ENCODE data around the gene TSPAN5.

TSPAN5 gene

DNA sequence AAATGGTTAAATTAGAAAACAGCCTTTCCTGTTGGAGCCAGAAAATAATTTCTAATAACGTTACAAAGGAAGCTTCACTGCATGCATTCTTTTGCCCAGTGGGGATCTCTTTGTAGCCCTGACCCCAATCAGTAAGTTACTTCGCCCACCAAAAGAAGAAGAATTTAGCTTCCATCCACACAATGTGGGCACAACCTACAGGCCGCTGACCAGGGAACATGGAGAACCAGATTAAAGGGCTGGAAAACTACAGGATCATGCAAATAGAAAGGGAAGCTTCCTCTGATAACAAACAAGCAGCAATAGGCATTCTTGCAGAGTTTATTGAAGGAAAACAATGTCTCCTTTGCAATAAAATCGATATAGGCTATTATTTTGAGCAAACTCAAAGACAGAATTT lies 21.3 kb upstream of the TSPAN5 start:
- Histone ChIP-seq H3K36me3 (ENCODE audit: control insufficient read depth, insufficient read depth, low read length) (no peaks in the 10 kb centered on the region), H3K27me3 (replicated peaks; ENCODE audit: control insufficient read depth, insufficient read depth, low read length) (no peaks in the 10 kb centered on the region), H3K4me3 (replicated peaks; ENCODE audit: low read depth, low read length) (no peak overlapping the region)
- no peak for TF ChIP-seq CTCF (IDR thresholded peaks at IDR 0.05; ENCODE audit: insufficient read depth, low read length, poor library complexity, severe bottlenecking)
- DNase-seq (ENCODE audit: extremely low read depth, insufficient read length): no peak

GRCh38 chr4:98677799-98678198 lies 19.4 kb upstream of the TSPAN5 start:
- H3K27me3 ChIP-seq (replicated peaks; ENCODE audit: control insufficient read depth, insufficient read depth, low read length): no peaks in the 10 kb centered on the region
- no peak overlapping the region for H3K4me3 ChIP-seq (replicated peaks; ENCODE audit: low read depth, low read length)
- TF ChIP-seq CTCF (IDR thresholded peaks at IDR 0.05; ENCODE audit: insufficient read depth, low read length, poor library complexity, severe bottlenecking): no peak
- H3K36me3 ChIP-seq (ENCODE audit: control insufficient read depth, insufficient read depth, low read length): no peaks in the 10 kb centered on the region
- DNase-seq (ENCODE audit: extremely low read depth, insufficient read length): no peak

DNA sequence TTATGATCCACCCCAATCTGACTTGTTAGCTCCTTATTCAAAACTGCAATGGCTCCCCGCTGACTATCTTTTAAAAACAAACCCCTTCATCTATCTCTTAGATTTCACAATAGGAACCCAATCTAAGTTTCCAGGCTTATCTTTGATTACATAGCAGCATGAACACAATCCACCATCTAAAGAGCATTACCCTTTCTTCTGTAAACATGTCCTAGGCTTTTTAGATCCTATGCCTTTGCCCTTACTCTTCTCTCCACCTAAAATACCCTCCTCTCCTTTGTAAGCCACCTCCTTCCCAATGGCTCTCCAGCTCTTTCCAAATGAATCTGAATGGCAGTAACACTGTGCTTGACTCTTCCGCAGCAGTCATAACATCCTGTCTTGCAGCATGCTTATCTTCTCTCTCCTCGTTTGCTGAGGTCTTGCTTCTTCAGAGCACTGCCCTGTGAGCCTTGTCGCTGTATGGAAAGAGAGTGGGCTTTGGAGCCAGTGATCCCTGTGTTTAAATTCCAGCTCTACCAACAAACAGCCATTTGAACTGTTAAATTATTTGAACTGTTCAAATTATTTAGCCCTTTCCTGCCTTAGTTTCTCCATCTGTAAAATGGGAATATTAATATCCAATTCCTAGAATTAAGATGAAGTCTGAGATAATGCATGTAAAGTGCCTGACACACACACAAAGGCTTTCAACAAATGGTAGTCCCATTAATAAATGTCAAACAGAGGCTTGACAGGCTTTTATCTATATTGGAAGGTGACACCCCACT lies 16.2 kb upstream of the TSPAN5 start:
- H3K36me3 ChIP-seq (ENCODE audit: control insufficient read depth, insufficient read depth, low read length): no peaks in the 10 kb centered on the region
- H3K4me3 ChIP-seq (replicated peaks; ENCODE audit: low read depth, low read length): no peak overlapping the region
- no peaks in the 10 kb centered on the region for H3K27me3 ChIP-seq (replicated peaks; ENCODE audit: control insufficient read depth, insufficient read depth, low read length)
- no peak for DNase-seq (ENCODE audit: extremely low read depth, insufficient read length)
- TF ChIP-seq CTCF (IDR thresholded peaks at IDR 0.05; ENCODE audit: insufficient read depth, low read length, poor library complexity, severe bottlenecking): no peak

DNA sequence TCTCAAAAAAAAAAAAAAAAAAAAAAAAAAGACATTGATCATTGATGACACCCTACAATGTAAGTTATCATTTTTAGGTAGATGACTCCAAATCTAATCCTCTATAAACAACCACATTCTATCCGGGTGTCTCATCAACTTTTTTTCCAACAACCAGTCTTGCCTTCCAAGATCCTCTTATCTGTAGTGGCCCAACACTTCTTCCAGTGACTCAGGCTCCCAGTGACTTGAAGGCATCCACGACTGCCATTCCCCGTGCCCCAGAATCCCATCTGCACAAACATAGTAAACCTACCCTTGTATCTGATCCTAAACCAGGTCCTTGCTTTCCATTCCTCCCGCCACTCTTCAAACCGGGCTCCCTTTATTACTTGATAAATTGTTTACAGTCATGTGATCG lies 15.6 kb upstream of the TSPAN5 start:
- DNase-seq (ENCODE audit: extremely low read depth, insufficient read length): no peak
- Histone ChIP-seq H3K36me3 (ENCODE audit: control insufficient read depth, insufficient read depth, low read length) (no peaks in the 10 kb centered on the region), H3K27me3 (replicated peaks; ENCODE audit: control insufficient read depth, insufficient read depth, low read length) (no peaks in the 10 kb centered on the region), H3K4me3 (replicated peaks; ENCODE audit: low read depth, low read length) (no peak overlapping the region)
- TF ChIP-seq CTCF (IDR thresholded peaks at IDR 0.05; ENCODE audit: insufficient read depth, low read length, poor library complexity, severe bottlenecking): no peak

DNA sequence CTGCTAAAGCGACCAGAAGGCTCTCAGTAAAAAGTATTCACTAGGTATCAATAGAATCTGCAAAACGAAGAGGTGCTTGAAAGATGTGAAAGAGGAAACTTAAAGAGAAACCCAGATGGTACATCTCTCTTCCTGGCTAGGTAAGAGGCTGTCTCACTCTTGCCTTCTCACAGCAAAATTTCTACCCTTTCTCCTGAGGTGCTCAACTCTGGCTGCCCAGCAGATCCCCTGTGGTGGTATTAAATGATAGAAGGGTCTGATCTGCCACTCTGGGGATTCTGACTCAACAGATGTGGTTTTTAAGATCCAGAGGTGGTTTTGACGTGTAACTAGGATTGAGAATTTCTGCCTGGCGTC lies 14.9 kb upstream of the TSPAN5 start:
- no peaks in the 10 kb centered on the region for H3K27me3 ChIP-seq (replicated peaks; ENCODE audit: control insufficient read depth, insufficient read depth, low read length)
- H3K4me3 ChIP-seq (replicated peaks; ENCODE audit: low read depth, low read length): no peak overlapping the region
- no peaks in the 10 kb centered on the region for H3K36me3 ChIP-seq (ENCODE audit: control insufficient read depth, insufficient read depth, low read length)
- TF ChIP-seq CTCF (IDR thresholded peaks at IDR 0.05; ENCODE audit: insufficient read depth, low read length, poor library complexity, severe bottlenecking): no peak
- DNase-seq (ENCODE audit: extremely low read depth, insufficient read length): no peak

Data from GM06990 (cell line).